ENCODE measurements around the gene GSG1L. TPM values are rescaled to one million over a fixed set of nuclear protein-coding genes. Genes with fewer than 3 reads are reported as not detected.

Gene GSG1L
- total and polyA plus RNA-seq, 12 donors = 0.68 to 14.6 (median 3.4) TPM; not detected in 5

DNA sequence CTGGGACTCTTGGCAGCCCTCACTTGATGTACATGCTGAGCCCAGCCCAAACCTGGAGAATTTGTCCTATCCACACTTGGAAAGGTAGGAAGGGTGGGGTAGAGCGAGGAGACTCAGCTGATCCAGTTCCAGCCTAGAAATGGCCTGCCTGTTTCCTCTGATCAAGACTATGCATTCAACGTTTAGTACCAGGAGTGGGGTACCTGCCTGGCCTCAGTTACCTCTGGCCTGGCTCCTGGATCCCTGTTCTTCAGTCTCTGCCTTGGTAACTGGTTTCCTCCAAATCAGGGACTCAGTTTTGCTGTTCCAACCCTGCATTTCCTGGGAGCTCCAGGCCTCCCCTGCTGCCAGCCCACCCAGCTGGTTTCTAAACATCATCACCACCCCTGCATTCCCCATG, 233.5 kb downstream of the GSG1L start:
- 63 to 78% methylated on average over 2 of the region's 2 CpGs for WGBS, 2 donors
- Histone ChIP-seq H3K4me1 (no peaks in the 10 kb centered on the region), H3K36me3 (no peaks in the 10 kb centered on the region), H3K27me3 (no peaks in the 10 kb centered on the region), H3K9me3 (peaks cover 0 to 39% (median 5%) of the 10 kb centered on the region in 11 donors), H3K27ac (no peak overlapping the region), H3K4me3 (no peak overlapping the region)
- ATAC-seq (no peak), DNase-seq (no peak)
- TF ChIP-seq, protein P1, sequence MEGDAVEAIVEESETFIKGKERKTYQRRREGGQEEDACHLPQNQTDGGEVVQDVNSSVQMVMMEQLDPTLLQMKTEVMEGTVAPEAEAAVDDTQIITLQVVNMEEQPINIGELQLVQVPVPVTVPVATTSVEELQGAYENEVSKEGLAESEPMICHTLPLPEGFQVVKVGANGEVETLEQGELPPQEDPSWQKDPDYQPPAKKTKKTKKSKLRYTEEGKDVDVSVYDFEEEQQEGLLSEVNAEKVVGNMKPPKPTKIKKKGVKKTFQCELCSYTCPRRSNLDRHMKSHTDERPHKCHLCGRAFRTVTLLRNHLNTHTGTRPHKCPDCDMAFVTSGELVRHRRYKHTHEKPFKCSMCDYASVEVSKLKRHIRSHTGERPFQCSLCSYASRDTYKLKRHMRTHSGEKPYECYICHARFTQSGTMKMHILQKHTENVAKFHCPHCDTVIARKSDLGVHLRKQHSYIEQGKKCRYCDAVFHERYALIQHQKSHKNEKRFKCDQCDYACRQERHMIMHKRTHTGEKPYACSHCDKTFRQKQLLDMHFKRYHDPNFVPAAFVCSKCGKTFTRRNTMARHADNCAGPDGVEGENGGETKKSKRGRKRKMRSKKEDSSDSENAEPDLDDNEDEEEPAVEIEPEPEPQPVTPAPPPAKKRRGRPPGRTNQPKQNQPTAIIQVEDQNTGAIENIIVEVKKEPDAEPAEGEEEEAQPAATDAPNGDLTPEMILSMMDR (IDR thresholded peaks at IDR 0.05) = no peak
- intact Hi-C loops (cut with DNase I) = loop anchor here in 1 of 10 donors (10.0 kb wide), 1 partner anchor 55 kb away; no protein-coding TSS in a partner anchor

DNA sequence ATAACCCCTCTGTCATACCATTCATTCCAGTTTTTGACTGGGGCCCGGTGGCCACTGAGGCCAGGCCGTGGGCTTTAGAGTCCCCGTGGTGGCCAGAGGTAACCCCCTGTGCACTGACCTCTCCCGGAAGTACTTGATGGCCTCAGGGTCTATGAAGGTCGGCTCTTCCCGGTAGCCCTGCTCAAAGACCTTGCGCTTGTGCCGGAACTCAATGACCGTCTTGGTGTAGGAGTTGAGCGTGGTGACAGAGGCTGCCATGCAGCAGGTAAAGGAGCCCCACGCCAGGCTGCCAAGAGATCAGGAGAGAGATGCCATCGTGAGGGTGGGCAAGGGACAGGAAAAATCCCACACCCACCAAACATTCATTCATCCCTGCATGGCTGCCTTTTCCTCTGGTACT, 234.8 kb downstream of the GSG1L start:
- ATAC-seq (no peak), DNase-seq (no peak)
- intact Hi-C loops (cut with DNase I) = no loop called here
- H3K9me3 ChIP-seq = peaks cover 0 to 32% (median 5%) of the 10 kb centered on the region in 11 donors
- peaks cover 0 to 5% (median 0%) of the 10 kb centered on the region in 7 donors for H3K27me3 ChIP-seq
- TF ChIP-seq, protein P1 (IDR thresholded peaks at IDR 0.05) = no peak
- H3K27ac ChIP-seq = no peak overlapping the region
- WGBS, 2 donors = 91 to 94% methylated on average over 12 of the region's 12 CpGs
- H3K36me3 ChIP-seq = no peaks in the 10 kb centered on the region
- H3K4me3 ChIP-seq = no peak overlapping the region
- H3K4me1 ChIP-seq = no peaks in the 10 kb centered on the region

DNA sequence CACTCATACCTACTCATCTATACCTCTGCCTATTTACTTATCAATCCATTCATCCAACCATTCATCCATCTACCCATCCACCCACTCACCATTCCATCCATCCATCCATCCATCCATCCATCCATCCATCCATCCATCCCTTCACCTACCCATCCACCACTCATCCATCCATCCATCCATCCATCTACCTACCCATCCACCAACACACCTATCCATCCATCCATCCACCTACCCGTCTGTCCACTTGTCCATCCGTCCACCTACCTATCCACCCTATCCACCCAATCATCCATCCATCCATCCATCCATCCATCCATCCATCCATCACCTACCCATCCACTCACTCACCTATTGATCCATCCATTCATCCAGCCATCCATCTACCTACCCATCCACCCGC, 235.7 kb downstream of the GSG1L start:
- 80 to 95% methylated on average over 3 of the region's 3 CpGs for WGBS, 2 donors
- DNase-seq (no peak), ATAC-seq (no peak)
- H3K27ac ChIP-seq = no peak overlapping the region
- no peaks in the 10 kb centered on the region for H3K4me1 ChIP-seq
- no peaks in the 10 kb centered on the region for H3K36me3 ChIP-seq
- intact Hi-C loops (cut with DNase I) = no loop called here
- no peak overlapping the region for H3K4me3 ChIP-seq
- H3K27me3 ChIP-seq = peaks cover 0 to 6% (median 0%) of the 10 kb centered on the region in 7 donors
- TF ChIP-seq, protein P1 (IDR thresholded peaks at IDR 0.05) = no peak
- peaks cover 0 to 23% (median 0%) of the 10 kb centered on the region in 11 donors for H3K9me3 ChIP-seq

DNA sequence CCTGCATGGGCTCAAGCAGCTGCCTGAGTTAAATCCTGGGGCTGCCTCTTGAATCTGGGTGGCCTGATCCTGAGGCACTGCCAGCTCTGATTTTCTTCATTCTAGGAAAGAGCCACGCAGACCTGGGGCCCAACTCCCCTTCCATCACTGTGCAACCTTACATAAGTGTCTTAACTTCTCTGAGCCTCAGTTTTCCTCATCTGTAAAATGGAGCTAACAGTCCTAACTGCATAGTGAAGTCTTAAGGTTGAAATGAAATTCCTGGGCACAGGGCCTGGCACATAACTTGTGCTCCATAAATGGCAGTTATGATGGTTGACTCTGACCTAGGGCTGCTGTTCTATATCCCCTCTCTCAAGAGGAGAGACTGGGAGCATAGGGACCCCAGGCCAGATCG, 236.6 kb downstream of the GSG1L start:
- no peak for ATAC-seq
- intact Hi-C loops (cut with DNase I) = no loop called here
- no peak overlapping the region for H3K4me3 ChIP-seq

More for the DNA sequence above, 236.6 kb downstream of the GSG1L start:
- Histone ChIP-seq H3K4me1 (no peaks in the 10 kb centered on the region), H3K36me3 (no peaks in the 10 kb centered on the region), H3K27ac (no peak overlapping the region), H3K27me3 (peaks cover 0 to 7% (median 0%) of the 10 kb centered on the region in 7 donors), H3K9me3 (peaks cover 0 to 18% (median 0%) of the 10 kb centered on the region in 11 donors)
- DNase-seq = no peak
- WGBS, 2 donors = 77 to 84% methylated on average over 2 of the region's 2 CpGs
- TF ChIP-seq, protein P1 (IDR thresholded peaks at IDR 0.05) = no peak
